Stimulated activated CD4-positive, alpha-beta T cell treated with anti-CD3 and anti-CD28 coated beads, Interleukin-4, amount 100 ng/mL, for 1 hour (primary cell): ENCODE measurements around the gene RHBDL1.

Experiments used
- DNase-seq: peaks from one replicate; pipeline ENCODE4 v3.0.0-alpha.2; 2020

RHBDL1 gene

GRCh38 chr16:674968-675883 lies at the start of gene RHBDL1:
Gene RHBDL1, plus strand, starts transcription at chr16:675671. Its CDS starts 120 bp downstream, at chr16:675791.
- DNase-seq: no peak

DNA sequence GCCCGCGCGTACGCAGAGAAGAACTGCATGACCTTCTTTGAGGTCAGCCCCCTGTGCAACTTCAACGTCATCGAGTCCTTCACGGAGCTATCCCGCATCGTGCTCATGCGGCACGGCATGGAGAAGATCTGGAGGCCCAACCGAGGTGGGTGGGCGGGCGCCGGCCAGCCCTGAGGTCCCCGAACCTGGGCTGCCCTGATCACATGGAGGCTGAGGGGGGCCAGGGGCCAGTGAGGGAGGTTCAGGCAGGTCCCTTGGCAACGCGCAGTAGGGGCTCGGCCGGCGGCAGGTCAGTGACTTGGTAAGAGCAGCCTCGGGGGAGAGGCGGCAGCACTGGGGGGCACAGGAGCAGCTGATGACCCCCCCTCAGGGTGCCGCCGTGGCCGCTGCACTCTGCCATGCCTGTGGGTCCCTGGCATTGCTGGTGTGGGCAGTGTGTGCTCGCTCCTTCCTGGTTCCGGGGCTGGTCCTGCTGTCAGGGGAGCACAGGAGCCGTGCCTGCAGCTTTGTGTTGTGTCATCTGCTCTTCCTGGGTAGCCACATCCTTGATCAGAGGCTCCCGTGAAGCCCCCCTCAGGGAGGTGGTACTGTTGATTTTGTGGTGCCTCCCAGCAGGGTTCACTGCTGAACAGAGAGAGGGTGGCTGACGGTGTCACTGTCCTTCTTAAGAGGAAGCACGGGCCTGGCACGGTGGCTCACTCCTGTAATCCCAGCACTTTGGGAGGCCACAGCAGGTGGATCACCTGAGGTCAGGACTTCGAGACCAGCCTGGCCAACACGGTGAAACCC lies 49.3 kb upstream of the RHBDL1 start:
- no peak for DNase-seq

DNA sequence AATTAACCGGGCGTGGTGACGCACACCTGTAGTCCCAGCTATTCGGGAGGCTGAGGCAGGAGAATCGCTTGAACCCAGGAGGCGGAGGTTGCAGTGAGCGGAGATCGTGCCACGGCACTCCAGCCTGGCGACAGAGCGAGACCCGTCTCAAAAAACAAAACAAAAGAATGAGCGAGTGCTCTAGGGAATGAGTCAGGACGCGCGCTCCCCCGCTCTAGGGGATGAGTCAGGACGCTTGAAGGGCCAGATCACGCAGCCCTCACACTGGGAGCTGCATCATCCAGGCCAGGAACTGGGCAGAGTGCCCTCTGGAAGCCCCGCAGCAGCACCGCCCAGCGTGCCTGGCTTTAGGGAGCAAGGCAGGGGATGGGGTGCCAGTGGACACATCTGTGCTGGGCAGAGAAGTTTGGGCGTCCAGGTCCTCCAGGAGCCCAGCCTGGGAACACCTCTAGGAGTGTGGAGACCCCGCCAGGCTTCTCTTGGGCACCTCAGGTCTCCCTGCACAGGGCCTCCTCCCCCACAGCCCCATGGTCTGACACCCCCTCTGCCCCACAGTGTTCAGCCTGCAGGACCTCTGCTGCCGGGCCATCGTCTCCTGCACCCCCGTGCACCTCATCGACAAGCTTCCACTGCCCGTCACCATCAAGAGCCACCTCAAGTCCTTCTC lies 48.6 kb upstream of the RHBDL1 start:
- no peak for DNase-seq

GRCh38 chr16:627454-628239 lies 47.8 kb upstream of the RHBDL1 start:
- DNase-seq: no peak

DNA sequence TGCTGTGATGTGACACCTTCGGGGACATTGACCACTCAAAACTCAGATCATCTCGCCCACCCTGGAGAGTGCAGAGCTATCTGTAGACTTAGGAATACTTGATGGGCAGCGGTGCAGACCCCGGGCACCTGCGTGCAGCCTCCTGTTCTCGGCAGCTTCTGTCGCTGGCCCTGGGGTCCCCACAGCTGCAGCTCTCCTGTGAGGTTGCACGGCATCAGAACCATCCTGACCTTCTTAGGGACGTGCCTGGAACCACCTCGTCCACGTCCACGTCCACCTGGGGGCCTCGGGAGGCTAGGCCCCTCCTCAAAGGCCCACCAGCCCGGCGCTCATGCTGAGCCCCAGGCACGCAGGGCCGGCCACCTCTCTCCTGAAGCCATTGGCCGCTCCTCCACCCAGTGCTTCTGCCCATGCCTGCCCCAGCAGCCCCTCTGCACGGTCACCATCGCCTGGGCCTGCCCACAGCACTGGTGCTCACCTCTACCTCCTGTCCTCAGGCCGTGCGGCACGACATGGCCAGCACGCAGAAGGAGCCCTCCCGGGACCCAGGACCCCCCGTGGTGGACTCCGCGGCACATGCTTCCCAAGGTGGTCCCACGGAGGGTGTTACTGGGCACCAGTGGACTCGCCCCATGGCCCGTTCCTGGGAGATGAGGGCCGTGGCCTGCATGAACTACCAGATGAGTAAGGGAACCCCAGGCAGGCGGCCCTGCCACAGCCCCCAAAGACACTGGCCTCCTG lies 47.0 kb upstream of the RHBDL1 start:
- no peak for DNase-seq

GRCh38 chr16:629185-629832 lies 46.2 kb upstream of the RHBDL1 start:
- DNase-seq: no peak

GRCh38 chr16:629833-630248 lies 45.6 kb upstream of the RHBDL1 start:
- no peak for DNase-seq

GRCh38 chr16:630249-630814 lies 45.1 kb upstream of the RHBDL1 start:
- DNase-seq: no peak

DNA sequence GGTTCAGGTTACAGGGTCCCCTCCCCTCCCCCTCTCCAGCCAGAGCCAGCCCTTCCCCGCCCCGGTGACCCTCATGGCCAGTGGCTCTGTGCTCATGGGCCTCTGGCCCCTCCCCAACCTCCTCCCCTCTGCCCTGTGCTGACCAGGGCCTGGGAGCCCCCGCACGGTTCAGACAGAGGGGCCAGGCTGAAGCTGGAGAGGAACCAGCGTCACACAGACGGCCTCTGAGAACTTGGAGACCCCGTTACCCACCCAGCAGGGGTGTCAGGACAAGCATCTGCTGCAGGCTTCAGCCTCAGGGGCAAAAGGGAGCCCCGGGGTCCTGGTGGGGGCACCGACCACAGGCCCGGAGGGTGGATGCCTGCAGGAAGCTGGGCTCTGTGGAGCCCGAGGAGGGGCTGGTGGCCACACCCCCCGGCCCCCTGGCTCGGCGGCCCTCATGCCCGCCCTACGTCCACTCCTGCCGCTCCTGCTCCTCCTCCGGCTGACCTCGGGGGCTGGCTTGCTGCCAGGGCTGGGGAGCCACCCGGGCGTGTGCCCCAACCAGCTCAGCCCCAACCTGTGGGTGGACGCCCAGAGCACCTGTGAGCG lies 44.6 kb upstream of the RHBDL1 start, which contains the start of gene WFIKKN1:
Gene WFIKKN1, plus strand, starts transcription at position 171 of the 591 bp plus-strand sequence. Its CDS starts 269 bp downstream, at position 440.
- no peak for DNase-seq

DNA sequence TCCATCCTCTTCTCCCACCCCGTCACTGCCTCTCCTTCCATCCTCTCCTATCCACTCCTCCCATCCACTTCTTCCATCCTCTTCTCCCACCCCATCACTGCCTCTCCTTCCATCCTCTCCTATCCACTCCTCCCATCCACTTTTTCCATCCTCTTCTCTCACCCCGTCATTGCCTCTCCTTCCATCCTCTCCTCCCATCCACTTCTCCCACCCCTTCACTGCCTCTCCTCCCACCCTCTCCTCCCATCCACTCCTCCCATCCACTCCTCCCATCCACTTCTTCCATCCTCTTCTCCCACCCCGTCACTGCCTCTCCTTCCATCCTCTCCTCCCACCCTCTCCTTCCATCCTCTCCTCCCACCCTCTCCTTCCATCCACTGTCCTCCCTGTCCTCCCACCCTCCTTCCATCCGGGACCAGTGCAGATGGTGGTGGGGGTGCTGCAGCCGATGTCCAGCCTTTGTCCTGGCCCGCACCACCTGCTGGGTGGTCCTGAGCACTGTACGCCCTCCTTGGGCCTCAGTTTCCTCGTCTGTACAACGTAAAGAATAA lies 43.6 kb upstream of the RHBDL1 start:
- no peak for DNase-seq

DNA sequence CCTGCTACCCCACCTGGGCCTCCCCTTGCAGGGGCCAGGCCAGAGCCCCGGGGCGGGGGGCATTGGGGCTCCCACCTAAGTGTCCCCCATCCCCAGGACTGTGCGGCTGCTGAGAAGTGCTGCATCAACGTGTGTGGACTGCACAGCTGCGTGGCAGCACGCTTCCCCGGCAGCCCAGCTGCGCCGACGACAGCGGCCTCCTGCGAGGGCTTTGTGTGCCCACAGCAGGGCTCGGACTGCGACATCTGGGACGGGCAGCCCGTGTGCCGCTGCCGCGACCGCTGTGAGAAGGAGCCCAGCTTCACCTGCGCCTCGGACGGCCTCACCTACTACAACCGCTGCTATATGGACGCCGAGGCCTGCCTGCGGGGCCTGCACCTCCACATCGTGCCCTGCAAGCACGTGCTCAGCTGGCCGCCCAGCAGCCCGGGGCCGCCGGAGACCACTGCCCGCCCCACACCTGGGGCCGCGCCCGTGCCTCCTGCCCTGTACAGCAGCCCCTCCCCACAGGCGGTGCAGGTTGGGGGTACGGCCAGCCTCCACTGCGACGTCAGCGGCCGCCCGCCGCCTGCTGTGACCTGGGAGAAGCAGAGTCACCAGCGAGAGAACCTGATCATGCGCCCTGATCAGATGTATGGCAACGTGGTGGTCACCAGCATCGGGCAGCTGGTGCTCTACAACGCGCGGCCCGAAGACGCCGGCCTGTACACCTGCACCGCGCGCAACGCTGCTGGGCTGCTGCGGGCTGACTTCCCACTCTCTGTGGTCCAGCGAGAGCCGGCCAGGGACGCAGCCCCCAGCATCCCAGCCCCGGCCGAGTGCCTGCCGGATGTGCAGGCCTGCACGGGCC lies 42.8 kb upstream of the RHBDL1 start:
- DNase-seq: no peak

DNA sequence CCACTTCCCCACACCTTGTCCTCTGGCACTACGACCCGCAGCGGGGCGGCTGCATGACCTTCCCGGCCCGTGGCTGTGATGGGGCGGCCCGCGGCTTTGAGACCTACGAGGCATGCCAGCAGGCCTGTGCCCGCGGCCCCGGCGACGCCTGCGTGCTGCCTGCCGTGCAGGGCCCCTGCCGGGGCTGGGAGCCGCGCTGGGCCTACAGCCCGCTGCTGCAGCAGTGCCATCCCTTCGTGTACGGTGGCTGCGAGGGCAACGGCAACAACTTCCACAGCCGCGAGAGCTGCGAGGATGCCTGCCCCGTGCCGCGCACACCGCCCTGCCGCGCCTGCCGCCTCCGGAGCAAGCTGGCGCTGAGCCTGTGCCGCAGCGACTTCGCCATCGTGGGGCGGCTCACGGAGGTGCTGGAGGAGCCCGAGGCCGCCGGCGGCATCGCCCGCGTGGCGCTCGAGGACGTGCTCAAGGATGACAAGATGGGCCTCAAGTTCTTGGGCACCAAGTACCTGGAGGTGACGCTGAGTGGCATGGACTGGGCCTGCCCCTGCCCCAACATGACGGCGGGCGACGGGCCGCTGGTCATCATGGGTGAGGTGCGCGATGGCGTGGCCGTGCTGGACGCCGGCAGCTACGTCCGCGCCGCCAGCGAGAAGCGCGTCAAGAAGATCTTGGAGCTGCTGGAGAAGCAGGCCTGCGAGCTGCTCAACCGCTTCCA lies 42.0 kb upstream of the RHBDL1 start:
- DNase-seq: no peak

GRCh38 chr16:634051-634670 lies 41.3 kb upstream of the RHBDL1 start:
- no peak for DNase-seq

DNA sequence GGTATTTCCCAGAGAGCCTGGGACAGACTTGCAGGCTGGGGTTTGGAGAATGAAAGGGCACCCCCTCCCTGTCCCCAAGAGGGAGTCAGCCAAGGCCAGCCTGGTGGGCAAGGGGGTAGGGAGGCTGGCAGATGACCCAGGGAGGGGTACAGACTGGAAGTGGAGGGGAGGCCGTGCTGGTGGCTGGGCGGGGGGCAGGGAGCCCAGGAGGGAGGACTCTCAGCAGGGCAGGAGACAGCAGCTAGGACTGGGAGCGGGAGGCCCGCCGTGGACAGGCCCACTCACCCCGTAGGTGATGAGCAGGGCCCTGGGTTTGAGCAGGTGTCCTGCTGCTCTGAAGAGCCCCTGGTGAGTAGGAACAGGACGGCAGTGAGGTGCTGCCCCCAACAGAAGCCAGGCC lies 40.5 kb upstream of the RHBDL1 start:
- no peak for DNase-seq

DNA sequence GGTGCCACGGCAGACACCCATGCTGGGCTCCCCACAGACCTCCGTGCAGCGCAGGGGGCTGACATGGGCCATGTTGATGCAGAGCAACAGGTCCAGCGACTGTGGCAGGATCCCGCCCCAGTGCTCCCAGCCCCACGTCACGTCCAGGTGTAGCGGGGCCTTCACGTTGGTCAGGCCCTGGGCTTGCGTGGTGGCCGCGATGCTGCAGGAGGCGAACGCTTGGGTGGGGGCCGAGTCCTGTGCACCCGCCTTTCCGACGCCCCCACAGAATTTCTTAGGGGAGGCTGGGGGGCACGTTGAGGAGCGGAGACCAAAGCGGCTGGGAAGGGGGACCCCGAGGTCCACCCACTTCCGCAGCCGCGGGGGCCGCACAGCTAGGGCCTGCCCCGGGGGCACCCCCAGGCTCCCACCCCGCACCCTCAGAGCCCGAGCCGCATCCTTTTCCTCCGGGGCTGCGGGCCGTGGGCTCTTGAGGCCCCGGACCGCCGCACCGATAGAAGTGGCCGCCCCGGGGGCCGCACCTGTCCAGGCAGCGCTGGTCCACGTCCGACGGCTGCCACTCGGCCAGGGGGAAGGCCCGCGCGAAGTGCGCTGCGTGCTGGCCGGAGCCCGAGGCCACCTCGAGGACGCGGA lies 39.8 kb upstream of the RHBDL1 start:
- DNase-seq: no peak

- DNase-seq: peak; percentile 93
These were observed 39.0 kb upstream of the RHBDL1 start, which contains the start of gene METTL26 for GRCh38 chr16:636206-637080. Gene METTL26, minus strand, starts transcription at chr16:636305. Its CDS starts 15 bp downstream, at chr16:636290.
